Stimulated activated naive CD8-positive, alpha-beta T cell treated with anti-CD3 and anti-CD28 coated beads, Interleukin-15, Interleukin-2, amounts not matched to agents 100 U/mL and 50 U/mL, for 24 hours (primary cell): ENCODE results near the gene GCK.
"Not testable (repeated sequence)": the region's sequence is repeated elsewhere in the genome, so short reads cannot be mapped to it uniquely, and the experiment has no call there.

ENCODE experiments used
- ATAC-seq: fragments of 150-1000 bp; cut with Tn5 transposase; one replicate; pipeline ENCODE4 v1.10.0; 2021
- DNase-seq: peaks from one replicate; pipeline ENCODE4 v3.0.0; 2021

The GCK gene

DNA sequence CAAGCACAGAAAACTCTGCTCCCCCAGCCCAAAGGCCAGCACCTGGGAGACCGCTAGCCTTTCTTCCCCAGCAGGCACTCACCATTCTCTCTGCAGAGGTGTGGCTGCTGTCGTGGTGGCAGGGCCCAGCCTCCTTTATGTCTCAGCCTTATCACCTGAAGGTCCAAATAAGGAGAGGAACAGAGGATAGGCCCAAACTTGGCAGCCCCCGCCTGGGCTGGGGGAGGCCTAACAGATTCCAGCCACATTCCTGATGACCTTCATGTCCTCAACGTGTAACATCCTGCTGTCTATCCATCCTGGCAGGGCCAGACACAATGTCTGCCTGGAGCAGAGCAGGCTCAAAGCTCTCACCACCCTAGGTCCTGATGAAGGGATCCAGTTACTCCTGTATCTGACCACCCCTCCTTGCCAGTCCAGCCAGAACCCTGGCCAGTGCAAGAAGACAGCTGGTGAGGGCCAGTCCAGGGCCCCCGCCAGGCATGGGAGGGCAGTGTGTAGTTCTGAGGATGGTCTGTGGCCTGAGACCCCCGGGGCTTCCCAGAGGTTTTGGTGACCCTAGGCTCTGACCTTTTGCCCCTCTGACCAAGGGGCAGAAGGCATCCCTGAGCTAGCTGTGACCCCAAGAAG is 47.9 kb downstream of the GCK start, which contains the start of gene MYL7:
Gene MYL7 (minus strand): TSS at position 112 of the 630 bp plus-strand sequence. CDS start 27 bp downstream, at position 85.
- DNase-seq, result no peak
- ATAC-seq, result no peak

DNA sequence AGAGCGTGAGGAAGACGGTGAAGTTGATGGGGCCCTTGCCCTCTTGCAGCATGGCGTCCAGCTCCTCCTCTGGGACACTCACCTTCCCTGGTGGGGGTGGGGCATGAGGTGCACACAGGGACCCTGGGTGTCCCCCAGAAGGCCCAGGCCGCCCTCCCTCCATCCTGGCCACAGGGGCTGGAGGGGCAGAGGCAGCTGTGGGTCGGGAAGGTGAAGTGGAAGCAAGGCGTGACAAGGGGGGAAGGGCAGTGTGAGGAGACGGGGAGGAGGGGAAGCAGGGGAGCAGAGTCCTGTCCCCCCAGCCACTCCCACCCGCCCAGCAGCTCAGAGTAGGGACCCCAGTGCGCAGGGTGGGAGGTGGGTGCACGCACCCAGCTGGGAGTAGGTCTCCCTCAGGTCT is 48.9 kb downstream of the GCK start:
- DNase-seq (no peak), ATAC-seq (no peak)

DNA sequence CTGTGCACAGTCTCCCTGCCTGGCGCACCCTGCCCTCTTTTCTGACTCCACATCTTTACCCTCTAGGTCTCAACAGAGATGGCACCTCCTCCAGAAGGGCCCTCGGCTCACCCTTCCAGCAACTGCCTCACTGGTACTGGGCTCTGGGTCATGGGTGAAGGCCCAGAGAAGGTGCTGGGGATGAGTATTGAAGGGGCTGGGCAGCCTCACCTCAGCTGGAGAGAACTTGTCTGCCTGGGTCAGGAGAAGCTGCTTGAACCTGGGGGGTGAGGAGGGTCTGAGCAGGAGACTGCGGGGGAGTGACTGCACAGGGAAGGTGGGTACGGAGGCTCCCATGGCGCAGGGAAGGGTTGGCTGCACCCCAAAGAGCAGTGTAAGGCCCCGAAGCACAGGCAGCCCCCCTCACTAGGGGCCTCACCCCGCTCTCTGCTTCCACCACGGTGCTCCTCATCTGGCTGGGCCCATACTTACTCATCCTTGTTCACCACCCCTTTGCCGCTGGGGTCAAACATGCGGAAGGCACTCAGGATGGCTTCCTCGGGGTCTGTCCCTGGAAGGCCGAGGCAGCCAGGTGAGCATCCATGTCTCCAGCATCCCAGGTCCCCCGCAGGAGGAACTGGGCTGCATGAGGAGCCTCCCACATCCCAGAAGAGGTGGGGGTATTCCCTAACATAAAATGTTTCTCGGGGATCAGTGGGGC is 49.8 kb downstream of the GCK start:
- ATAC-seq, result no peak

DNA sequence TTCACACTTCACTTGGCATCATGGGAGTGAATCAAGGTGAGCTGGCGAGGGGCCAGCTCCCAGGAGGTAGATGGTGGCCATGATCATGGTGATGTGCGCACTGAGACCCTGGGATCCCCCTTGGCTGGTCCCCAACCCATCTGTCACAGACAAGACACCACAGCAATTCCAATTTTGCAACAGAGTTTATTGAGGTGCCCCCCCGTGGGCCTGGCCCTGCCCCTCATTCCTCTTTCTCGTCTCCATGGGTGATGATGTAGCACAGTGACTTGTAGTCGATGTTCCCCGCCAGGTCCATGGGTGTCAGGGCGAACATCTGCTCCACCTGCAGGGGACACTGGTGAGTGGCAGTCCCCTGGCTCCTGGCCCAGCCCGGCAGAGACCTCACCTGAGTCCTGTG is 50.5 kb downstream of the GCK start:
- DNase-seq (no peak), ATAC-seq (no peak)

More for the DNA sequence above, 49.8 kb downstream of the GCK start:
- DNase-seq, result no peak

DNA sequence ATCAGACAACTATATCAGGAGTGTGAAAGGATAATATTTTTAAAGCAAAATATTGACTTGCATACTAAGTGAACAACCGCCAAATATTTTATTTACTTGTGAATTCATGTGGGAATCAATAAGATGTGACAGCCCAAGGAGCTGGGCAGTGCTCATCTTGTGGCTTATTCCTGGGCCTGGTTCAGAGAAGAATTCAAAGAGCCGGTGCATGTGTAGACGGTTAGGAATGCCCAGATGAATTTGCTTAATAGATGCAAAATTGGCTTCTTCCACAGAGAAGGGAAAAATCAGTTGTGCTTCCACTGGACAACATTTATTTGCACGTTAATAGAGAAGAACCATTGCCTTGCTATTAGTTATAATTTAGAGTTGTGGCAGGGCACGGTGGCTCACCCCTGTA is 52.5 kb downstream of the GCK start:
- DNase-seq (no peak), ATAC-seq (no peak)

DNA sequence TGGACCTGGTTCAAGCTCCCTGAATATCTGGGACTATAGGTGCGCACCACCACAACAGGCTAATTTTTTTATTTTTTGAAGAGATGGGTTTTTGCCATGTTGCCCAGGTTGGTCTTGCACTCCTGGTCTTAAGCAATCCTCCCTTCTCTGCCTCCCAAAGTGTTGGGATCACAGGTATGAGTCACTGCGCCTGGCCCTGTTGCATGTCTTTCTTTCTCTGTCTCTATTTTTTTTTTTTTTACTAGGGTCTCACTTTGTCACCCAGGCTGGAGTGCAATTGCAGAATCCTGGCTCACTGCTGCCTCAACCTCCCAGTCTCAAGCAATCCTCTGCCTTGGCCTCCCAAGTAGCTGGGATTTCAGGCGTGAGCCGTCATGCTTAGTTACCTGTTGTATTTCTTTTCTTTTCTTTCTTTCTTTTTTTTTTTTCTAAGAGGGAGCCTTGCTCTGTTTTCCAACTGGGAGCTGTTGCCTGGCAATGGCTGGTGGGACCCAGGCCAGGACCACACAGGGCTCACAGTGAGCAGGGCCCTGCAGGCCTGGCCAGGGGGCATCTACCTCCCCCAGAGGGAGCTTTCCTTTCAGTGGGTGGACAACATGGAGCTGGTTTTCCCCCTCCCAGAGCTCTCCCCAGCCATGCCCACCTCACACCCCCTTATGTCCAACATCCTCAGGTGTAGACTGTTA is 54.2 kb downstream of the GCK start:
- ATAC-seq (no peak), DNase-seq (no peak)

DNA sequence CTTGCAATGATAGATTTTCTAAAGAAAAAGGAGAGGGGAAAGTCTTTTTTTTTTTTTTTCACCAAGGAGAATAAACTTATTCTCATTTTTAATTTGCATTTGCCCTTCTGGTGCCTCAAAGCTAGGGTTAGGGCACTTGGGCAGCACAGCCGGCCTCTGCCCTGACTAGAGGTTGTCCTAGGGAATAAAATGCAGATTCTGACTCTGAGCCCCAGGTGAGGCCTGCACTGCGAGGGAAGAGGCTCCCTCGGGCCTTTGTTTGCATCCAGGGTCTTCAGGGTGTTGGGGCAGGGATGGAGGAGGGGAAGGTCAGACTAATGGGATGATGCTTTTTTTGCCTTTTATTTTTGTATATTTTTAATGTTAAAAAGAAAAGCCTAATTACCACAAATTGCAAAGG is 55.9 kb downstream of the GCK start:
- ATAC-seq, result no peak
- no peak for DNase-seq

DNA sequence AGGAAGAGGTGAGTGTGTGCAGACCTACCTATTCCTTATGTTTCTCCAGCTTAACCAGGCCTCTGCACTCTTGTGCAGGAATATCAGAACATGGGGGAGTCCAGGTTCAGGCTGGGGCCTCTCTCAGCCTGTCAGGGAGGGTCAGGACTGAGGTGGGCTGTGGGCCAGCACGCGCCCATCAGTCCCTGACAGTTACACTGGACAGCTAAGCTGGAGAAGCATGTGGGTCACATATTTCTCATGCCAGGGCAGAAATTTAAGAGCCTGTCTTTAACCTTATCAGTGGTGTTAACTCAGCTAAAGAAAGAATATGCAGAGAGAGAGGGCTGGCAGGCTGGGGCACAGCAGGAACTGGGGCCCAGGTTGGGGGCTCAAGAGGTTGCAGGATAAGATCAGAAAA is 57.2 kb downstream of the GCK start:
- ATAC-seq, result no peak
- DNase-seq, result no peak

DNA sequence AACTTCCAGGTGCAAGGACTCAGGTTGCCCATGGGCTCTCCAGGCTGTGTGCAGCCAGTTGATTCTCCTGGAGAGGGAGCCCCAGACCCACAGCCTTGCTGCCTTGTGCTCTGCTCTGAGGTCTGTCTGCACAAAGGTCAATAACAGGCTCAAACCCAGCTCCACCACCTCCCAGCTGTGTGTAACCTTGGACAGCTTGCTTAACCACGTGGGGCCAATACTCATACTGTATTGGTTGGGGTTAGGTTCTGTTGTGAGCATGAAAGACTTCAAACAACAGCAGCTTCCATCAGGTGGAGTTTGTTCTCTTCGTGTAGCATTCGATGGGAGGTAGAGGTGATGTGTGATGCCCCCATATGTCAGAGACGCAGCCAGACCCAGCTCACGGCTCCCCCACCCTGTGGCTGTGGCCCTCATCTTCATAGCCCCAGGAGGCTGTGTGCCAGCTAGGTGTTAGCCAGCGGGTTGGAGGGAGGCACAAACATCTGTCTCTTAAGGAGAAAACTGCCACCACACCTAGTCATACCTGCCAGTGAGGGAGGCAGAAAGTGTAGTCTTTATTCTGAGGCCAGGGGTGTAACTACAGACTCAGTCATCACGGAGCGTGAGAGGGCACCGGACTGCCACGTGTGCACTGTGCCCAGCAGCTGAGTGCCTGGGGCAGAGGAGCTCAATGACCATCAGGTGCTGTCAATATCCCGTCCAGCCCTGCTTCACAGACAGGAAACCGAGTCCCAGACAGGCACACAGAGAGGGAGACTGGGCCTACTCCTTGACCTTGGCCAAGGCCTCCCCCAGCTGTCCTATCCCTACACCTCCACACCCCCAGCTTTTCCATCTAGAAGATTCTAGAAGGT is 57.8 kb downstream of the GCK start:
- ATAC-seq (peak; percentile 64), DNase-seq (no peak)

DNA sequence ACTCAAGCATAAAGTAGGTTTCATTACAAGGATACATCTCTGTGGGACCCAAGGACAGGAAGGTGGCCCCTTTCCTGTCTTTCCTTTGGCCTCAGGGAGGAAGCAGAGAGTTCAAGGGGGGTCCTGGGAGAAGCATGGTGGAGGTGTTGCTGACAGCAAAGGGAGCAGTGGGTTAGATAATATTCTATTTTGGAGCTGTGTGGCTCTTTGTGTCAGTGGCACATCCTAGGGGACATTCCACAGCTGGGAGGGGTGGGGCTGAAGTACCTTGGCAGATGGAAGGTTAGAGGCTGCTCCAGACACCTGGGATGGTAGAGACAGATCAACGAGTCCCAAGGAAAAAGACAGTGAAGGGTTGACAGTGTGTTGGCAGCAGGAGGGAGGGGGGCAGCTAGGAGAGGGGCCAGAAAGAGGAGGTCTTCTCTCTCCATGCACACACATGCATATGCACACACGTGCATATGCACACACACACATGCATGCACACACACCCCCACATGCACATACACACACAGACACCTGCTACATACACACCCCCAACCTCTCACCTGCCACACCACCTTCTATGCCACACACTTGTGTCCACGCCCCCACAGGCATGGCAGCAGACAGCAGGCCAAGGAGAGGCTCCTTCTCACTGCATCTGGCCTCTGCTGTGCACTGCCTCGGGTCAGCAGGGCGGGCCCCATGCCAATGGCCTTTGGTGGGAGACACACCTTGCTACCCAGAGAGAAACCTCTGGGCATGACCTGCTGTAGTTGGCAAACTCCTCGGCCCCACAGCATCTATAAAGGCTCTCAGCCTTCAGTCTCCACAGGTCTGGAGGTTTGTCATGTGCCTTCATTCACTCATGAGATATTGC is 60.3 kb downstream of the GCK start:
- ATAC-seq (no peak), DNase-seq (no peak)

DNA sequence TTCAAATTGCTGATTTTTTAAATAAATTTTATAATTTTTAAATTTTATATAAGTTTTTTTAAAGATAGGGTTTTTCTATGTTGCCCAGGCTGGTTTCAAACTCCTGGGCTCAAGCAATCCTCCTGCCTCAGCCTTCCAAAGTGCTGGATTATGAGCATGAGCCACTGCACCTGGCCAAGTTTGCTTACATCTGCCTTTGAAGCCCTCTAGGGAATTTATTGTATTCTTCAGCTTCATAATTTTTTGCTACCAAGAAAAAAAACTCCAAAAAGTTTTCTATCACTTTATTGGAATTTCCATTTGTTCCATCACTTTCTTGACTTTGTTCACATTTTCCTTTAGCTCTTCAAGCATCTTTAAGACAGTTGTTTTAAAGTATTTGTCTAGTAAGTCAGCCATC is 62.1 kb downstream of the GCK start:
- ATAC-seq (no peak), DNase-seq (no peak)

DNA sequence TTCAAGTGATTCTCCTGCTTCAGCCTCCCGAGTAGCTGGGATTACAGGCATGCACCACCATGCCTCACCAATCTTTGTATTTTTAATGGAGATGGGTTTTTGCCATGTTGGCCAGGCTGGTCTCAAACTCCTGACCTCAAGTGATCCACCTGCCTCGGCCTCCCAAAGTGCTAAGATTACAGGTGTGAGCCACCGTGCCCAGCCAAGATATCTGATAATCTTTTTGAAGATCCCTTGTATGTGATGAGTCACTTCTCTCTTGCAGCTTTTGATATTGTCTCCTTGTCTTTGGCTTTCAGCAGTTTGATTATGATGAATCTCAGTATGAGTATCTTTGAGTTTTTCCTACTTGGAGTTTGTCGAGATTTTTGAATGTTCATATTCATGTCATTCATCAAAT is 62.7 kb downstream of the GCK start:
- ATAC-seq, result not testable (repeated sequence)

DNA sequence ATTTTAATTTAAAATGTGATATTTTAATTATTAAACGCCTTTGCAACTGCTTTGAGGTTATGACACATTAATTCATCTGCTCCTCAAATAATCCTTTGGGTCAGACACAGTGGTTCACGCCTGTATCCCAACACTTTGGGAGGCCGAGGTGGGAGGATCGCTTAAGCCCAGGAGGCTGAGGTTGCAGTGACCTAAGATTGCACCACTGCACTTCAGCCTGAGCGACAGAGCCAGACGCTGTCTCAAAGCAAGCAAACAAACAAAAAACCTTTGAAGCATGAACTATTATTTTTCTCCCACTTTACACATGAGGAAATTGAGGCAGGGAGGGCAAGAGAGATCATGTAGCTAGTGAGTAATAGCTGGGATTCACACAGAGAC is 64.4 kb downstream of the GCK start:
- ATAC-seq (no peak), DNase-seq (no peak)

More for the DNA sequence above, 62.7 kb downstream of the GCK start:
- DNase-seq, result not testable (repeated sequence)

DNA sequence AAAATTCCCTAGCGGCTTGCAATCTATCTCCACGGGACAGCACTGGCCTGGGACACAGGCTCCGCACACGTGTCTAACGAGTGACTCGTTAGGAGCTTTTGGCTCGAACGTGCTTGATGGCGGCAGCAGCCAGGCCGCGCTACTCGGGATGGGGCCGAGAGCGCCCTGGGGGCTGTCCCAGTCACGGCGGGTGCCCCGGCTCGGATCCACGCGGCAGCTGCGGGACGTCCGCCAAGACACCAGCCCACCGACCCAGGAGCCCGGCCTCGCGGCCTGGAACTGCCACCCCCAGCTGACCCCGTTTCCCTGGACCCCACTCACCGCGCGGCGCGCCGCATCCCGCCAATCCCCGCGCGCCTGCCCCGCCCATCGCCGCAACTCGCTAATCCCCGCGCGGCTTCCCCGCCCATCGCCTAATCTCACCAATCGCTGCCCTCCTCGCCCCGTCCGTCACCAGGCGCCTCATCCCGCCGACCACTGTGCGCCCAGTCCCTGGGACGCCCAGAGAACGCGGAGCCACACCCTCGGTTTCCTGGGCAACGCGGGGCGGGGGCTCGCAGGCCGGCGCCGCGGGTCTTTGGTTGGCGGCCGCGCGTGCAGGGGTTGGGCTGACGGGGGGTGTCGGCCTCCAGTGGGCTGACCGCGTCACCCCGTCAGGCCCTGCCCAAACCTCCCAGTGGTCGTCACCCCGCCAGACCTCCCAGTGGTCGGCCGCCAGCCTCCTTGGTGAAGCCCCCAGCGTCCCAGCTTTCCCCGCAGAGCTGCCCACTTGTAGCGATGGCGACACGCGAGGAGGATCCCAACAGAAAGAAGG is 65.8 kb downstream of the GCK start, which contains the start of gene POLD2:
Gene POLD2 (minus strand): TSS at position 359 of the 814 bp plus-strand sequence. CDS start 1,495 bp downstream, outside the sequence.
- DNase-seq, result peak; percentile 99
- peak; percentile 99 for ATAC-seq

DNA sequence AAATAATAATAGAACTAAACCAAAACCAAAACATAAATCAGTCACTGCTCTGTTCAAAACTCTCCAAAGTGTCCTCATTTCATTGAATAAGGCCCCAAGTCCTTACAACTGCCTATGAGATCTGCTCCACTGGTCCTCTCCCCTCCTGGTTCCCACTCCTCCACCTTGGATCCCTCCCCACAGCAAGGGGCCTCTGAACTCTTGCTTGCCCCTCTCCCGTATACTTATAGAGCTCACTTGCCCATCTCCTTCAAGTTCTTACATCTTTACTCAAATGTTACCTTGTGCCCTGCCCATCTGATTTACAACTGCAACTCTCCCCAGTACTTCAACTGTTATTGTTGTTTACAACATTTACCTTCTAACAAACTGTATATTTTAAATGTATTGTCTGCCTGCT is 66.7 kb downstream of the GCK start:
- DNase-seq (no peak), ATAC-seq (no peak)

DNA sequence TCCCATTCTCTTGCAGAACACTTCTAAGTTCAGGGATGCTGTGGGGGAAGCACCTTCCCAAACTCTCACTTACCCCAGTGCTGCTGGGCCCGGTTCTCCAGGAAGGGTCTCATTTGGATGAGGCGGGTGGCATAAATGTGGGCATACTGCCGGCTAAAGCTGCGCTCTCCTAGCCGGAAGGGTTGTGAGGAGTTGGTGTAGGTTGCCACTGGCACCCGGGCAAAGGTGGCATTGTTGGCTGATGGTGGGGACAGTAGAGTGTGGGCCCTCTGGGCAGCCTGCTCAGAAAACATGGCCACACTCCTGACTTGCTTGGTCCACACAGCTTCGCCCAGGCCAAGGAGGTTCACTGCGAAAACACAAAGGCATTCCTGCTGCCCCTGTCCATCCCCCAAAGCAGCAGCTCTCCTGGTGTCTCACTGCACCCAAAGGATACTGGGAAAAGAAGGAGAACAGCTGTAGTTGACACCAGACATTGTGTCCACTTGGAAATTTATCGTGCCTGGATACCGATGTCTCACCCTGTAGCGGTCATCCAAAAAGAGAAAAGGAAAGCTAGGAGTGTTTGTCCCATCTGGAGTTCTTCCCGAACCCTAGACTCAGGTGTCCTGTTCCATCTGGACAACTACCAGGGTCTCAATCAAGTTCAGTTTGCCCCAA is 67.3 kb downstream of the GCK start:
- DNase-seq (no peak), ATAC-seq (no peak)

DNA sequence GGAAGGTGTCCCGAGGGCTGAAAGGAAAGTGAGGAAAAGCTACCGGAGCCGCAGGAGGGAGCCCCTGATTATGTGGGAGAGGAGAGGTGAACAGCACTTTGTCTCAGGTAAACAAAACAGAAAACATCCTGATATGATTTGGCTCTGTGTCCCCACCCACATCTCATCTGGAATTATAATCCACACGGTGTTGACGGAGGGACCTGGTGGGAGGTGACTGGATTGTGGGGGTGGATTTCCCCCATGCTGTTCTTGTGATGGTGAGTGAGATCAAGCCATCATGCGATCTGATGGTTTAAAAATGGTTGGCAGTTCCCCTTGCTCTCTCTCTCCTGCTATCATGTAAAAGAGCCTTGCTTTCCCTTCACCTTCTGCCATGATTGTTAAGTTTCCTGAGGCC is 68.8 kb downstream of the GCK start:
- DNase-seq (no peak), ATAC-seq (no peak)

DNA sequence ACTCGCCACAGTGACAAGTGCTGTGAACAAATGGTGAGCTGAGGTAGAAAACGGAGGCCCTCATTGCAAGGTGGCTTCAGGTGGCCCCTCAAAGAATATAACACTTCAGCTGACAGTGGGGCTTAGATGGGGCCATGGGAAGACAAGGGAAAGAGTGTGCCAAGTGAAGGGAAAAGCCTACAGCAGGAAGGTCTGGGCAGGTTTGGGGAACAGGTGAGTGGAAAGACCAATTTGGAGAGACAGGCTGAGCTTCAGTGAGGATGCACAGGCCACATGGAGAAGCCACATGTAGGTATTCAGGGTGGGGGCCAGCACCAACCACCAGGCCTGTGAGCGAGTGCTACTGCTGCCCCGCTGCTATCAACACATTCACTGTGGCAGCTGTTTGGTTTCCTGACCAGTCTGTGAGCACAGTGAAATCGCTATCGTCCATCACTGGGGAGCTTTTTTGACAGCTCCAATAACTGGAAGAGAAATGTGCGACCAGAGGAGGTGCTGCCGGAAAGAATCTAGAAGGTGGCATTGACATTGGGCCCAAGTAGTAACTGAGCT is 69.3 kb downstream of the GCK start:
- ATAC-seq (no peak), DNase-seq (no peak)

DNA sequence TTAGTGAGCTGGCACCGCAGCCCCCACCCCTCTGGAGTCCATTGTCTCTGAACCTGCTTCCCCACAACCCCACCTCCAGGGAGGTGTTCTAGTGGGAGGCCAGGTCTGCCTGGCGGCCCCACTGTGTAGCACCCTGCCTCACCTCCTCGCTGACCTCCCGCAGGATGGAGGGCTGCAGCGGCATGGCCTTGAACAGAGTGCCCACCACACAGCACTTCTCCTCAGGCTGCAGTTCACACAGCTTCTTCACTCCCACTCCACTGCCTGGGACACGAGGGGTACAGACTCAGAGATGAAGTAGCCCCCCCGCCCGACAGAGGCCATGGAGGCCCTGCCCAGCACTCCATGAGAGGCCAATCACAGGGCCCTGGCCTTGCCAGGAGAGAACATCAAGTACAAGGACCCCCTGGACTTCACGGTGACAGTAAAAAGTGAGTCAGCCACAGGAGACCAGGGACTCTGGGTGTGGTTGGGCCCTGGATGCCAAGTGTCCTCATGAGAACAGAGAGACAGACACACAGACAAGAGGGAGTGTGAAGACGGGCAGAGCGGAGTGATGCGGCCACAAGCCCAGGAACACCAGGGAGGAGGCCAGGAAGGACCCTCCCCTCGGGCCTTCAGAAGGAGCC is 71.3 kb downstream of the GCK start:
- ATAC-seq, result no peak
- DNase-seq, result no peak
